Stimulated activated CD4-positive, alpha-beta T cell treated with anti-CD3 and anti-CD28 coated beads, Interleukin-4, amount 100 ng/mL, for 24 hours (primary cell): ENCODE measurements around the gene GRID1.
A peak's percentile ranks its signal among the peaks of the same experiment; 100 is the strongest.

ENCODE experiments used
- DNase-seq: peaks from one replicate; pipeline ENCODE4 v3.0.0-alpha.2; 2020

The GRID1 gene

GRCh38 chr10:86162696-86163400, 203.7 kb downstream of the GRID1 start:
- DNase-seq = no peak

- DNase-seq = no peak
Observed at GRCh38 chr10:86162036-86162435, 204.6 kb downstream of the GRID1 start.

- no peak for DNase-seq
Observed at GRCh38 chr10:86160890-86161585, 205.6 kb downstream of the GRID1 start.

GRCh38 chr10:86159797-86160196, 206.8 kb downstream of the GRID1 start:
- no peak for DNase-seq

DNA sequence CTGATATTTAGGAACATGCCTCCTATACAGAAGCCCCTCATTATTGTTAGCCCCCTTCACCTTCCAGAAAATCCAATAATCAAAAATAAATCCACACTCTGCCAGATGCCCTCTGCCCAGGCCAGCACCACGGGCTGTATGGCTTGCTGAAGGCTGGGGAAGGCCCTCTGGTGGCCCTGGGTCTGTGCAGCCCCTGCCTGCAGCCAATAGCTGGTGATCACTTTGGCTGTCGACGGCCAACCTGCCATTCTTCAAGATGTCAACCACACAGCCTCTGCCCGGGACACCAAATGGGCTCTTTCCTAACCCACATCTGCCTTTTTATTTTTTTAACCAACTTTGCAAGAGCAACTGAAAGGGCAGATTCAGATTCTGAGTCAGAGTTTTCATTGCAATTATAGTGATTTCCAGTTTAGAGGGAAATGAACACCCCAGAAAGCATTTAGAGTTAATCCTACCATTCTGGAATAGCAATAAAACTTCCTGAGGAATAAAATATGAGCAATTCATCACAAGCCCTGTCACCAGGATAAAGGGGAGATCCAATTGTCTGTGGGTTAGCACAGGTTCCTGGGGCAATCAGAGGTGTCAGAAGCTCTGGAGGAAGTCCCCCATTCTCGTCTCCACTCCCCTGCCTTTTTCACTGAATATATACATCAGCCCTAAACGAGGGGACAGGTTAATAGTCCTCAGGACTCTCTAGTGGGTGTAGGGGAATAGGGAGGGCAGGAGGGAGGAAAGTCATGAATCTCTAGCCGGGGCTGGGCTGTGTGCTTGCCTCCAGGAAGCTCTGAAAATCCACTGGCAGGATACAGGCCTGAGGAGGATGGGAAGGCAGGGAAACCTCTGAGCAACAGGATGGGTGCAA, 211.3 kb downstream of the GRID1 start:
- DNase-seq = no peak

- no peak for DNase-seq
Observed at GRCh38 chr10:86153751-86154150, 212.8 kb downstream of the GRID1 start.

GRCh38 chr10:86152911-86153310, 213.7 kb downstream of the GRID1 start:
- DNase-seq = no peak

DNA sequence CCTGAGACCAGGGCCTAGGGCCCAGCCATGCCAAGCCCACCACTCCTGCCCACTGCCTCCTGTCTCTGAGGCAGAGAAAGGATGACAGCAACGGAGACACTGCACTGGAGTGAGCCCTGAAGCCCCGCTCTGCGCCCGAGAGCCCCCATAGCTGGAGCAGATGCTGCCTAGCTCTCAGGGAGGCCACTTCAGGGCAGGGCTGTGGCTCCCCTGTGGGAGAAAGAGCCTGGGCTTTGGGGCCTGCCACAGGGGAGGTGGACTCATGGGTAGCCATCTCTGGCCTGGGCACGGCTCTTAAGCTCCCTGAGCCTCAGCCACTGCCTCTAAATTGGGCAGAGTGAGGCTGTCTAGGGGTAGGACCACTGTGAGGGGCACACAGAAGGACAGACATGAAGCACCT, 214.2 kb downstream of the GRID1 start:
- no peak for DNase-seq

GRCh38 chr10:86151613-86152012, 215.0 kb downstream of the GRID1 start:
- no peak for DNase-seq

- no peak for DNase-seq
Observed at GRCh38 chr10:86149257-86149656, 217.3 kb downstream of the GRID1 start.

- no peak for DNase-seq
Observed at GRCh38 chr10:86148117-86148516, 218.5 kb downstream of the GRID1 start.

GRCh38 chr10:86144301-86144700, 222.3 kb downstream of the GRID1 start:
- DNase-seq = no peak

DNA sequence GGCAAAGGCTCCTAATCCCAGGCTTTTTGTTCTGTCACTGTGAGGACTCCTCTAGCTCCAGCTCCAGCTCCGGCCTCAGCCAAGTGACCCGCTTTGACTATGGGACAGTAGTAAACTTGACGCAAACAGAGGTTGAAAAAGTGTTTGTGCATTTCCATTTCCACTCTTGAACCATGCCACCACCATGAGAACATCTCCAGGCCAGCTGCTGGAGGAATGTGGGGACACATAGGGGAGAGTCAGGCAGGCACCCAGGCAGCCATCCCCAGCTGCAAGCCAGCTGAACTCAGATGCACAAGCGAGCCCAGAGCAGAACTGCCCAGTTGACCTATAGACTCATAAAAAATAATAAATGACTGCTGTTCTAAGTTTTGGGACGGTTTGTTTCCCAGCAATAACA, 224.7 kb downstream of the GRID1 start:
- no peak for DNase-seq

DNA sequence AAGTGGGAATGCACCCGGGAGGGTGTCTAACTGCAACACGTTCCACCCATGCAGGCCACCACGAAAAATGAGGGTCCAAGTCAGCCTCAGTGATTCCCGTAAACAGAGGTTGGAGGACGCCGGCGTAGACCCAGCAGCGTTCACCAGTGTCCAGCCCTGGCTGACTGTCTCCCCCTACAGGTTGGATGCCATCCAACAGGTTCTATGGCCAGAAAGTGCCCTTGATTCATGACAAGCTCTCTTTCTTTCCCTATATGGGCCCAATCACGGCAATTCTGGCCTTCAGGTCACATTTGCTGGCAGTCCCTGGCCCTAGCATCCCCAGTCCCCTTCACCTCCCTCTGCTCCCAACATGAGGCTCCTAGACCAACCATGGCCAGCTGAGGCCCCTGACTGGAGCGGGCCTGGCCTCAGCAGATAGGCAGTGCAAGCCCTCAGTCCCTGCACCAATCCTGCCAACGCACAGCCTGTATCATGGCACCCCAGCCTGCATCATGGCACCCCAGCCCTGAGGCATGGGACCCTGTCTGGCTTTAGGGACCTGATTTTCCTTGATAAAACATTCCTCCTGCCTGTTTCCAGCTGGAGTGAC, 227.4 kb downstream of the GRID1 start:
- peak; percentile 9 for DNase-seq

DNA sequence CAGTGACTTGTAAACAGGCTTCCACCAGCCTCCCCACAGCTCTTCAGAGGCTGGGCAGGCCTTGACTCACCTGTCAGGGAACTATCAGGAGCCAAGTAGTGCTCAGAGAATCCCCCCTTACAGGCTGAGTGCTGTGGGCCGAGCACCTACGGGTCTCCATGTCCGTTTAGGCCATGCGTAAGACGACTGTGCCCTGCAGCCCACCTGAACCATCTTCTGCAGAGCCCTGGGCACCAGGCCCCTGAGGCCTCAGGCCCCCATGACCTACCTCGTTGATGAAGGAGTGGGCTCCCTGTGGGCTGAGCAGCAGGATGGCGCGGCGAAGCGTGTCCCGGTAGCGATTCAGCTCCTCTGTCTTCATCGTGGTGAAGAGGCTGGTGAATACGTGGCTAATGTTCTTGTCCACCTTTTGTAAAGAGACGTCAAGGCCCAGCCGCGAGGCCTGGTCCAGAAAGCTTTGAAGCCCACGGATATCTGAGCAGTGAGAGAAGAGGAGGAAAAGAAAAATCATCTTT, 228.0 kb downstream of the GRID1 start:
- no peak for DNase-seq

GRCh38 chr10:86137561-86137960, 229.0 kb downstream of the GRID1 start:
- no peak for DNase-seq

GRCh38 chr10:86136934-86137333, 229.7 kb downstream of the GRID1 start:
- DNase-seq = no peak

DNA sequence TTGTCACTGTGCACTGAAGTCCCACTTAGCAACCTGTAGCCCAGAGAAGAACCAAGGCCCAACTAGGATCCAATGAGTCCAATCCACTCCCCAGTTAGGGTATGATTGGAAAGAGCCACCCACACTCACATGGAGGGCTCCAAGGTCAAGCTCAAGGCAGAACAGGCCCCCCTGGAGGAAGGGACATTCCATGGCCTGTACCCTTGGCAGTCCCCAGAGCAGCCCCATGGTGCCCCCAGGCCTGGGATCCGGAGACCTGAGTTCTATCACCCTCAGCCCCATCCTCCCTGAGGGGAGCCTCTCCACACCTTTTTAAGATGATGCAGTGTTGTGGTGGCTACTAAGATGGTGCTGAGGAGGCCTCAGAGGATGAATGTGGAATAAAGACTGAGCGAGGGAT, 231.4 kb downstream of the GRID1 start:
- DNase-seq = no peak

DNA sequence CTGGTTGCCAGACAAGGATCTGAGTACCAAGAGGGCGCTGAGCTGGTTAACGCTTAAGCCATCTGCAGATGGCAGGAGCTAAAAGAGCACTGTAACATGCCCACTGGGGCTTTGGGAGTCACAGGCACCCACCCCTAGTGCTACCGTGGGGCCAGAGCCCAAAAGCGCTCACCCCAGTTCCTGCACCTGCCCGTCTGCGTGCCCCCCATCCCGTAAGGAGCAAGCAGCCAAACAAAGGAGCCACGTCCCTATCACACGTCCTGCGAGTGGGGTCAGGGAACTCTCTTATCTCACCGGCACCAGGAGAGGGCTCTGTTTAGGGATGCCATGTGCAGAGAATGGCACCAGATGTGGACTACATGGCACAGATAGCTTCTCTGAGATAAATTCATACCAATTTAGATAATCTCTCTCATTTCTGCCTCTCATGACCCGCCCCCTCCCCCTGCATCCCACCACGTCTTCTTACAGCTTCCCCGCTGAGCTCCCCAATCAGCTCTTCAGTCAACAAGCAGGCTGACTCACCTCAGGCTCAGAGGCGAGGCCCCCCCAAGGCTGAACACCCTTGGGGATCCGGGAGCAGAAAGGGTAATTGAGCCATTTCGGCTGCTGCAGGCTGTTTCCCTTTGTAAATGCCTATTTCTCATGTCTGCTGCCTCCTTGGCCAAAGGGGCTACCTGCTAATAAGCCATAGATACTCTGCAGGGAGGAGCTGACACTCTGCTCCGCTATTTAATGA, 235.7 kb downstream of the GRID1 start:
- DNase-seq = no peak

DNA sequence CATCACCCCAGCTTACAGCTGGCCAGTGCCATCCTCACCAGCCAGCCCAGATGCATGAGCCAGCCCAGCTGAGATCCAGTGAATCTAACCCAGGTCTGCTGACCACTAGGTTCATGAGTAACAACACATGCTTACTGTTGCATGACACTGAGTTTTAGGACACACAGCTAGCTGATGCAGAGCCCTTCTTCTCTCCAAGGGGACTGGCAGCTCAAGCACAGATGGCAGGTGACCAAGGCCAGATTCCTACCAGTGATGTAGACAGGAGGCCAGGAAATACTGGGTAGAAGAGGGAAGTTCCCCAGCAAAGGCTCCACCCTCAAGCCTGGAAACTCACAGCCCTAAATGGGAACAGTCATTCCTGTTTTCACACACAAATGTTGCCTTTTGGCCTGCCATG, 236.6 kb downstream of the GRID1 start:
- DNase-seq = no peak

DNA sequence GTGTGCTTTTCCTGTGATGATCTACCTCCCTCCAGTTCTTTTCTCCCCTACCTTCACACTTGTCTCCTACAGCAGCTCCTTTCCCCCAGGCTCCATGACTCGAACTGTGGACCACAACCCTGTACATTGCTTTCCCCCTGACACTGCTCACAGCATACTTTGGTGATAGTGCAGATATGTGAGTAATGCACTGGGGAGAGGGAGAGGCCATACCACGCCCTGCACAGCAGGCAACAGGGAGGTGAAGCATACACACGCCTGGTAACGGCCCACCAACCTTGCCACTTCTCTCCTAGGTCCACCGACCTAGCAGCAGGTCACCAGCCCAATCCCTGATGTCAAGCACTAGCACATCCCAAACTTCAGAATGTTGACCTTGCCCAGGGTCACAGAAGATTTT, 238.2 kb downstream of the GRID1 start:
- no peak for DNase-seq

DNA sequence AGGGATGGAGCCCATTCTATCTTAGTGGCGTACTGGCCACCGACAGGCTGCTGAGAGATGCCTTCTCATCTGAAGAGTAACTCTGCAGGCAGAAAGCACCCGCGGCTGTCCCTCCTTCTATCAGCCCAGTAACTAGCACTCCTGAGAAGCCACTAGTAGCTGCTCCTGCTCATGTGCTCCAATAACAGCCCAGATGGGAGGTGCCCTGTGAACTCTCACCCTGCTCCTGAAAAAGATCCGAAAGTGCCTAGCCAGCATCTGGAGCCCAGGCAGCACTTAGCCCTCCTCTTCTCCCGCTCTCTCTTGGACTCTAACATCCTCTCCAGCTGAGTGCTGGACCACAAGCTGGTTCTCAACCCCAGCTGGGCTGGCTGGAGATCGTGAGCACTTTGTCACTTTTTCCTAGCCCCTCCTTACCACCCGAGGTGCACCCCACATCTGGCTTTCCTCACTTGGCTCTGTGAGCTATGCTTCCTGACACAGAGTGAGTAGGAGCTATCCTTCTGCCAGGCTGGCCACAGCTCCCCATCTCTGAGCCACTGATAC, 239.2 kb downstream of the GRID1 start:
- DNase-seq = no peak
